Stimulated activated CD8-positive, alpha-beta memory T cell treated with anti-CD3 and anti-CD28 coated beads, Interleukin-12 subunit alpha, Interleukin-12 subunit beta, amount 100 ng/mL, for 1 hour (primary cell): Measurements from ENCODE around the gene SRP14.
A peak's percentile ranks its signal among the peaks of the same experiment; 100 is the strongest.
"Not testable (repeated sequence)": the region's sequence is repeated elsewhere in the genome, so short reads cannot be mapped to it uniquely, and the experiment has no call there.

Source experiments
- DNase-seq: peaks from one replicate; pipeline ENCODE4 v3.0.0-alpha.2; 2020; ENCODE audit warnings: low read depth

Gene SRP14

DNA sequence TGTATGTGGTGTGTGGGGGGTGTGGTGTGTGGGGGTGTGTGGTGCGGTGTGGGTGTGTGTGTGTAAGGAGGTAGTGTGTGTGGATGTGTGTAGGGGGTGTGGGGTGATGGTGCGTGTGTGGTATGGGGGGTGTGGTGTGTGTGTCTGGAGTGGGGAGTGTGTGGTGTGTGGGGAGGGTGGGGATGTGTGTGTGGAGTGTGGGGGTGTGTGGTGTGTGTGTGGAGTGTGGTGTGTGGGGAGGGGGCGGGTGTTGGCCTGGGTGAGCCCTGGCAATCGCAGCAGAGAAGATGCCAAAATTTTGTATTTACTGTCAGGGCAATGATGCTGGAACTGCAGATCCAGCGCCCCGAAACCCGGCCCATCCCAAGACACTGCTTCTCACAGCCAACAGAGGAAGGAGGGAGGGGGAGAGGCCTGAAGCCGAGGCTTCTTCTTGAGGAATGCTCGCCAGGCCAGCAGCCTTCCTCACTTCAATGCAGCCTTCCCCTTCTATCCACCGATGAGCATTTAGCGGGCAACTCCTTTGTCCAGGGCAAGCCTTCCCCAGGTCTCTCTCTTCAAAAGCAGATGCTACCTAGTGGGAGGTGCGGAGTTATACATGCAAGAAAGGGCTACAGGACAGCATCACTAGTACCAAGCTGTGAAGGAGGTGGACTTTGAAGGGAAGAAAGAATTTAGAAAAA lies 11.9 kb upstream of the SRP14 start:
- no peak for DNase-seq

DNA sequence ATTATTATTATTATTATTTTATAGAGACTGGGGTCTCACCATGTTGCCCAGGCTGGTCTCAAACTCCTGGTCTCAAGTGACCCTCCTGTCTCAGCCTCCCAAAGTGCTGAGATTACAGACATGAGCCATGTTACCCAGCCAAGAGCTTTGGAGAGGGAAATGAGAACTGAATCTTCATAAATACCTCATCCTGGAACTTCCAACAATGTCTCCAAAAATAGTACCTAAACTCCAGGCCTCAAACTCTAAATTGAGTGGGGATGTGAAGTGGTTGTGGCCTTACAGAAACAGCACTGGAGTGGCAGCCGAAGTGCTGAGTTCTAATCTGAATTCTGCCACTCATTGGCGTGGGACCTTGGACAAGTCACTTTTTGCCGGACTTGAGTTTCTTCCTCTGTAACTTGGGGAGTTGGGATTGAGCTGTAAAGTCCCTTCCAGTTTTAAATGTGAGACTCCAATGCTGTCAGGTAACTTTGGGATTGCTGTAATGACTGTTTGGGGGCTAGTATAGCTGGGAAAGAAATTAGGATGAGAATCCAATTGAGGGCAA lies 10.0 kb upstream of the SRP14 start:
- DNase-seq: no peak

DNA sequence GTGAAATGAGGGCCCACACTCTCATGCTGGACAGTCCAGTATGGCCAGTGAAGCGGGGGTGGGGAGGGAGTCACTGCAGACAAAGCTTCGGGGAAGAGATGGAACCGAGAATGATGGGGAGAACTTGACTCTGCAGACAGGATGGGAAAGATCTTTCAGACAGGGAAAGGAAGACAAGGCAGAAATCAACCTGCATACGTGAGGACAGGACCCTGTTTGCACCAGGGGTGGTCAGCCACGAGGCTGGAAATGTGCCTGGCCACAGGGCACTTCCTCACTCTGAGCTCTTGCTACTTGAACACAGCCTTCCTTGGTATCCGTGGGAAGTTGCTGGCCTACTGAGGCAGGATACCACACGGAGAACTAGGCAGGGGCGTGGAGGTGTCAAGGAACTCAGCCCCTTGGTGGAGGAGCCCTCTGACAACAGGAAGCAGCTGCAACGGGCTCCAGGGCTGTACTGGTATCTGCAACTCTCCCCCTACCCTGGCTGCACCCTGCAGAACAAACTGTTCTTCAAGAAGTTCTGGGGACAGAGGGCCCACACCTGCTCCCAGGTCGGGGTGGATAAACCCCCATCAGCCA lies 9.3 kb upstream of the SRP14 start:
- no peak for DNase-seq

DNA sequence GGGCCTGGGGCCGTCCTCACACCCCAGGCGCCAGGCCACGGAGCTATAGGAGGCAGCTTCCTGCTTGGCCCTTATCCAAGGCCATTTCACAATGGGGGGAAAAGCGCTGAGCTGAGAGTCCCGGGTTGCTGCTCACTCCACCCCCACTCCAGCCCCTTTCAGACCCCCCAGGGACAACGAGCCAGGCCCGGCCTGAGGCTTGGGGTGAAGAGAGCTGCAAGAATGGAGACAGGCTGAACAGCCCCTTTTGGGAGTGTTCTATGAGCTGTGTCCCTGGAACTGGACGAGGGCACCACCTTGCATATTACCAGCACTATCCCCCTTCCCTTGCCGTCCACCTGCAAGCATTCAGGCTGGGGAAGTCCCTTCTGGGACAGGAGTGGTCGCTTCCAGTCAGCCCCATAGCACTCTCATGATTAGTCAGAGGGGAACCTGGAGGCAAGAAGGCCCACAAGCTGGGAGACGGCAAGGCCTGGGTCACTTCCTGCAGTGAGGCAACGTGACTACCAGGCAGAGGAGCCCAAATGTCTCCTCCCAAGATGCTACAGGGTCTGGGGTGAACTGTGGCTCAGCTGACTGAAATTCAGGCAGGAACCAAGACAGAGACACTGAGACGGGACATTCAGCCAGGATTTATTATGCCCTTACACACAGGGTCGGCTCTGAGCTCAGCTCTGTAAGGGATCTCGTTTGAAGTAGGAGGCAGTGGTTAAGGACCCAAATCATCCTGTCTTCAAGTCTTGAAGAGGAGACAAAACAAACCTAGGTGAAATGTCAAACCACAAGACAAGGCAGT lies 8.6 kb upstream of the SRP14 start:
- no peak for DNase-seq

DNA sequence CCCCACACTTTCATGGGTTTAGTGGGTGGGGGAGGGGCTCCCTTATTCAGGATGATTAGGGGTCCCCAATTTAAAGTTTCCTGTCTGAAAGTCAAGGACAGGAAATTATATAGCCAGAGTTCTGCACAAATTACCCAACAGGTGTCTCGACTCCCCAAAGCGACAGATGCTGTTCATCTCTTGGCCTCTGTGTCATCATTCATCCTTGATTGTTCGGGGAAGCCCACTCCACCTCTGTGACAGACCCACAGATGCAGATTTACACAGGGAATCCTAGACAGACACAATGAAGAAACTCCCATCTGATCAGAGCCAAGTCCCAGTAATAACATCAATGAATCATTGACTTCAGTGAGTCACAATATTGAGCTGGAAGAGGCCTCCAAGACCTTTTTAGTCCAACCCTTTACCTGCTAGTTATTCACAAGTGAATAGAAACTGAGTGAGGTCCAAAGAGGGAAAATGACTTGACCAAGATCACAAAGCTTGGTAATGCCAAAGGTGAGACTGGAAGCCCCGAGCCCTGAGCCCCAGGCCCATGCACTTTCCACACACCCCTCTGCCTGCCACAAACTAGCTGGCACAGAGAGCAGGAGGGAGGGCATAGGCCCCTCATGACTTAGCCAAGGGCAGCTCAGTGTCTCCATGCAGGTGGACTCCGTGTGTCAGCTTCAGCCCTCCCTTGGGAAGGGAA lies 7.9 kb upstream of the SRP14 start:
- no peak for DNase-seq

DNA sequence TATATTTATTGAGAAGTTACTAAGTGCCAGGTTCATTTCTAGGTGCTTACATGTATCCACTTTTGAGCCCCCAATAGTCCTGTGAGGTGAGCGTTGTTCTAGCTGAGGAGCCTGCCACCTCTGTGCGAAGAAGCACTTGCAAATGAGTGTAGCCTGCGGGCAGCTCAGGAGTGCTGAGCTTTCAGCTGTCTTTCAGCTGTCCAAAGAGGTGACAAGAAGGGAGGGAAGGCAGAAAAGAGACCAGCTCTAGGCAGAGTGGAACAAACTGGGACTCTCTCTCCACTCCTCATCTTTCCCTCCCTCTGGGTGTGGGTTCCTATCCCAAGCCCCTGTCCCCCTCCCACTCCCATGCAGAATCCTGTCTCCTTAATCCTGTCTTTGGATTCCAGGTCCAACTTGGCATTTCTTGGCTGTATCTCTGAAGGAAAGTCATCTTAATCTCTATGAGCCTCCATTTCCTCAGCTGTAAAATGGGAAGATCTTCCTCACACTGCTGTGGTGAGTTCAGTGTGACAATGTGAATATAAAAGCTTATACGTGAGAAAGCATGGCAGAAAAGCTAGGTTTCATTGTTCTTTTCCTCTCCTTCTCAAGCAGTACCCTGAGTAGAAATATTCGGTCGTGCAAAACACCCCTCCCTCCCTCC lies 6.7 kb upstream of the SRP14 start:
- no peak for DNase-seq

DNA sequence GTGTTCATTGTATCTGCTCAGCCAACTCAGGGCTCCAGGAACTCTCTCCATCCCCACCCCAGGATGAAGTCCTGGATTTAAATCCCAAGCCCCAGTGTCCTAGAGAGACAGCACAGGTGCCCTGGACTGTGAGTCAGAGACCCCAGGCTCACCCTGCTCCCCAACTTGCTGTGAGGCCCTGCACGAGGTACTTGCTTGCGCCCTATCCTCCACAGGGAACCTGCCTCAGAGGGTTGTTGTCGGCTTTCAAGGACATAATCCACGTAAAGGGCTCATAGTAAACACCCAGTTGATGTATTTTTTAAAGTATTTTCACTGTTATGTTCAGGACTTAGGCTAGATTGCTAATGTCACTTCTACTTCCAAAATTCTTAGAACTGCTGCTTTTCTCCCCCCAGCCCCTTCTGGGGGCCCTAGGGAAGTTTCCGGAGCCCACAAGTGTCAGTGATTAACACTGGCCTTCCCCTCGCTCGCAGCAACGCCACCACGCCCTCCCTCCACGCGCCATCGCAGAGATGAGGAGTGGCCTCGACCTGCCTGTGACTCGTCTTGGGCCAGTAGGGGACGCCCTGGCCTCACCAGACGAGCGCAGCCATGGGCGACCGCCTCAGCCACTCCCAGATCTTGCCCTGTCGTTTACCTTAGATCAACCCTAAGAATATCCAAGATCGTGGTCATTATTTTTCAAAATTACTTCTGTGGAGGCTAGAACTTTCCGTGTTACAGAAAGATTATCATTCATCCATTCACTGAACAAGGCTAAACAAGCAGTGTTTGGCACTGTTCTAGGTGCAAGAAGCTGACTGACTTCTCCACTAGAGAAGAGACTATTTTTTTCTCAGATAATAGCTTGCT lies 6.0 kb upstream of the SRP14 start:
- DNase-seq: peak; percentile 63

DNA sequence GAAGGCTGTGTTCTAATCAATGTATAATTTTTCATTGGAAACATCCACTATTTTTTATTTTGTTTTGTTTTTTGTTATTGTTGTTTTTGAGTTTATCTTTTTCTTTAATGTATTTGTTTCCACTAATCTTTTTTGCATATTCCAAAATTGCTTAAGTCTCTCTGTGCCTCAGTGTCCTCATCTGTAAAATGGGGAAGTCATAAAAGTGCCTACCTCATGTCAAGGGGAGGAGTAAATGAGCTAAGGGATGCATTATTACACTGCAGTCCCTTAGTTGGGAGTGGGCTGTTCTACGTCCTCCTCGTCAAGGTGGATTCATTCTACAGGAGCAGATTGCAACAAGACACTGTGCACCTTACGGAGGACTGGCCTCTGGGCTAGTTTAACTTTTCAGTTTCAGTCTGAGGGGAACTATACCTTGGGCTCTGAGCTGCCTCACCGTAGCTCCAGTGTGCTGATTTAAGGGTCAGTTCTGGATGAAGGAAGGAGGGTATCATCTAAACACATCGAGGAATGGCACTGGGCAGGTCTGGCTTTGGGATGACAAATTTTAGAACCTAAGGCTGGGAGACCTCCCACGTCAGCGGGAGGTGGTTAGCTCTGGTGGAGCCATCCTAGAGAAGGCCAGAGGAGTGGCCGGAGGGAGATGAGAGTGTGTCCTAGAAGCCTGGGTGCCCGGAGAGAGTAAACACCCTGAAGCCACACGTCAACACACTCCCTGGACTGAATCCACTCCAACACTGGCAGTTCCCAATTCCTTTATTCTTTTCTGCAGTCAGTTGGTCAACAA lies 5.1 kb upstream of the SRP14 start:
- no peak for DNase-seq

DNA sequence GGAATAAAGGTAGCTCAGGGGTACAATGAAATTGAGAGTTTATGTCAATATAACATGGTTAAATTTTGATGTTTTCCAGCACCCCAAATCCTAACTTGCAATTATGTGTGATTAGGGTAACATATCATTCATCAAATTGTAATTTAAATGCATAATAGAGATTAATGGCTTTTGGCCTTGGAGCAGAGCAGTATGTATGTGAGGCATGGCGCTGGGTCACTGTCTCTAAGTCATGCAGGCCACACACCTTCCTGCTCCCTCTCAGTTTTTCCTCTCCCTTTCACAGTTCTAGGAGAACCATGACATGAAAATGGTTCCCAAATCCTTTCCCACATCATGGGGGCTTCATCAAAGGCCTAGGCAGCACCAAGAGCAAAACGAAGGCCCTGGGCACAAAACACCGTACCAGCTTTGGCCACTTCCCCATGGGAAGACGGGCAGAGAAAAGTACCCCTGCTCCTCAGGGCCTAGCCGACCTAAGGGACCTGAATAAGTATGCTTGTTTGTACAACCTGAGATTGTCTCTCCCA lies 3.9 kb upstream of the SRP14 start:
- DNase-seq: no peak

DNA sequence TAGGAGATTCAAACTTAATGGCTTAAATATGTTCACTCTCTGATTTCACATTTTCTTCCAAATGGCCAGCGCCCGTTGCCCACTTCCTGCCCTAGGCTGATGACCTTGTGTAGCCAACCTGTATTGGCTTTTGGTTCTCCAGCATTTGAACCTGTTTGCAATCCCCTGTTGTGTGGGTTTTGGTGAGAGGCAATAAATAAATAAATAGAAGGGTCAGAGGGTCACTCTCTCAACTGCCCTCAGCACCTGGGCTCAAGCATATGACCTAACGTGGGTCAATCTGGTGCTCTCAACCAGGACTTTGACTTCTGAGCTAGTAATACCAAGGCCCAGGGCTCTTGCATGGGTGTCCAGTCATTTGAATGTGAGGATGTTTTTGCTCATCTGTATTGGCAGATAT lies 1.8 kb upstream of the SRP14 start:
- DNase-seq: no peak

DNA sequence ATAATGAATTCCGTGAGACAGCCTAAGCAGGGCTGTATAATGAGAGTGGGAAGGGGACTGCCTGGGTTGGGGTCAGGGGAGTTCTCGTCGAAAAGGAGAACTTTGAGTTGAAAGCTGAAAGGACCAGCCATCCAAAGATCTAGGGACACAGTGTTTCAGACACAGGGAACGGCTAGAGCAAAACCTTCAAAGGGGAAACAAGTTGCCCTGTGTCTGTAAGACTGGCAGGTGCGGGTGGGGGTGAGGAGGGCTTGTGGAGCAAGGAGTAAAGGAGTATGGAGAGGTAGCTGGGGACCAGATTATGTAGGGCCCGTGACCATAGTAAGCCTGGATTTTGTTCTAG lies 1.3 kb upstream of the SRP14 start:
- no peak for DNase-seq

DNA sequence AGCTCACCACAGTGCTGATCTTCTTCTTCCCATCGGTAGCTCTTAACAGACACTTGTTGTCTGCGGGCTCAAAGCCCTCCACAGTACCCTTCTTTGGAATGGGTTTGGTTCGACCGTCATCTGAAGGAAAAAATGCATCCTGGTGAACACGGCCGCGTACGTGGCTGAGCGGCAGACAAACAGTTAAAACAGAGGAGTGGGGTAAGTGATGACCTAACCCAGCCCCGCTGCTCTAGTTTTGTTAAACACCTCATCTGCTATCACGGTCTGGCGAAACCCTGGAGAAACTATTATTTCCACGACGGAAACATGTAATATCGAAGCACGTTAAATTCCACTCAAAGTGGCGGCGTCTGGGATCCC lies 725 bp downstream of the SRP14 start:
- no peak for DNase-seq

DNA sequence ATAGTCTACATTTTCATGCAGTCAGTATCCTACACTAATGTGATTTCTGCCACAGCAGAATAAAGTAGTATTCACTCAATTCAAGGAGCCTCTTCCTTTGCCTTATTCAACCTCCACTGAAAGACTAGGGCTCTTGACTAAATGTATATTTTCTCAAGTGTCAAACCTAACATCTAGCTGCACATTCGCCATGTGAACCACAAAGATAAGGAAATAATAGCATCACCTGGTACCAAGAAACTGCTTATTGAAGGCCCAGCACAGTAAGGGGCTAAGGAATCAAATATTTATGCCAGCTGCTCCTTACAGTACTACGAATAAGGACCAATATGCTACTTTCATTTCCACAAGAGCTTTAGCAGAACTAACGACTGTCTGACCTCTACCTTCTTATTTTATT lies 1.3 kb downstream of the SRP14 start:
- DNase-seq: no peak

DNA sequence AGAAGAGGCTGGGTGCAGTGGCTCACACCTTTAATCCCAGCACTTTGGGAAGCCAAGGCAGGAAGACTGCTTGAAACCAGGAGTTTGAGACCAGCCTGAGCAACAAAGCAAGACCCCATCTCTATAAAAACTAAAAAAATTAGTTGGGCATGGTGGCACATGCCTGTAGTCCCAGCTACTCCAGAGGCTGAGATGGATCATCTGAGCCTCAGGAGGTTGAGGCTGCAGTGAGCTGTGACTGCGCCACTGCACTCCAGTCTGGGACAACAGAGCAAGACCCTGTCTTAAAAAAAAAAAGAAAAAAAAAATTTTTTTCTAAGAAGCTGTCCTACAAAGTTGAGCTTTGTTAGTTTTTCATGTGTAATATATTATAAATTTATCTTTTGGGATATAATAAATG lies 3.8 kb downstream of the SRP14 start:
- DNase-seq: not testable (repeated sequence)

DNA sequence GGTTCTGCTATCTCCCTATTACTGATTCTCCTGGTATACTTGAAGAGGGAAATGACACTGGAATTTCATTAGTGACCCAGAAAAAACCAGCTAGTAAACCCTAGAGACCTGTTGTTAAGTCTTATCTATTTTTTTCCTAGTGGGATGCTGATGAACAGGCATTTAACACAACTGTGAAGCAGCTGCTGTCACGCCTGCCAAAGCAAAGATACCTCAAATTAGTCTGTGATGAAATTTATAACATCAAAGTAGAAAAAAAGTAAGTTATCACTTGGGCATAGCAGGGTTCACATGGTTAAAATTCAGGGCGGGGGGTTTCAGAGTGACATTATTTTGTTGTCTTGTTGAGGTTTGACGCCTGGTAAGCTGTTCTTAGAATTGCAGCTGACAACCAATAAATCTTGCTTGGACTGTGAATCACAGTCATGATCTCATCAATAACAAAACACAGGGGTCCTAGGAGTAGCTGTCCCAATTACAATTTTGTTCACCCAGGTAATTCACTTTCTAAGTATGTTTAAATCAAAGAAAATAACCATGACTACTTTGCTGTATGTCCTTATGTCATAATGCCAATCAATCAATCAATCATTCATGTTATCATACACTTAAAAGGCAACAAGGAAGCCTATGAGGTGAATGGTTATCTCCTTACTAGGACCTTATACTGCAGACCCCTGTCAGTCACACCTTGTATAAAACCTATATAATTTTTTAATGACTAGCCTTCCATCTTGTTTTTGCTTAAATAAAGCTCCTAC lies 4.6 kb downstream of the SRP14 start:
- DNase-seq: no peak

DNA sequence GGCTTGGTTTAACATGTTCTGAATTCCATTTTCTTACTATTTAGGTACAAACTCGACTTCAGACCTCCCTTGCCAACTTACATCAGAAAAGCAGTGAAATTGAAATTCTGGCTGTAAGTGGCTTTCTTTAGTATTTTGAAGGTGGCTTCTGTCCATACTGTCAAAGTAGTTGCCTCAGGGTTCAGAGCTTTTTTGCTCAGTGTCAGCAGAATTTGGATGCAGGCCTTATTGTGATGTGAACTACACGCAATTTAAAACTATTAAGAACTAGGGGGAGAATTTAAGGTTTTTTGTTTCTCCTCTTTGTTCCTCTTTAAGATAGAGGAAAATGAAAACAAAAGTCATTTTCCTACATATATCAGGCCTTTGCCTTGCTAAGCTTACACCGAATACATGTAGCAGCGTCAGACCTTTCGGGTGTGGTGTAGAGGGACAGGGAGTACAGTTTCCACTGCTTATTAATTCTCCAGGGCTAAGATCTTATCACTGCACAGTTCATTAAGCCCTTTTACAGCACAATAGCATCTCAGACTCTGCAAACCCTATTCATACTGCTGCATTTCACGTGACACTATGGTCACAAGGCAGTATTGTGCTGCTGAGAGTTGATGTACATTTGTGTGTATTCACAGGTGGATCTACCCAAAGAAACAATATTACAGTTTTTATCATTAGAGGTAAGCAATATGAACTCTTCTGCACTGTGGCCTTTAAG lies 6.7 kb downstream of the SRP14 start:
- DNase-seq: no peak

DNA sequence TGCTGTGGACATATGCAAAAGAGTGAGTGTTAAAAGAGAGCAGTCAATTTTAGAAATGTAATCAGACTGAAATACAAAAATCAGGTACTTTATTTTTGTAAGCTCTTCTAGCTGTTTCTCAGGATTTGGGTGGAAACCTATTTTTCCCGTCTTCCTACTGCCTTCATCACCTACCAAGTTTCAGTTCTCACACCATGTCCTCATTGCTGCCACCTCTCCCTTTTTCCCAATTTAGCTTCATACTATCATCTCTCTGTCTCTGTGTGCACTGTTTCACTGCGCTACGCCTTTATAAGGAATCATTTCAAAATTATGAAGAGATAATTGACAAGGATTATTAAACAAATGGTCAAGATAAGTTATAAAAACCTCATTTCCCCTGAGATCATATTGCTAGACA lies 7.7 kb downstream of the SRP14 start:
- no peak for DNase-seq

DNA sequence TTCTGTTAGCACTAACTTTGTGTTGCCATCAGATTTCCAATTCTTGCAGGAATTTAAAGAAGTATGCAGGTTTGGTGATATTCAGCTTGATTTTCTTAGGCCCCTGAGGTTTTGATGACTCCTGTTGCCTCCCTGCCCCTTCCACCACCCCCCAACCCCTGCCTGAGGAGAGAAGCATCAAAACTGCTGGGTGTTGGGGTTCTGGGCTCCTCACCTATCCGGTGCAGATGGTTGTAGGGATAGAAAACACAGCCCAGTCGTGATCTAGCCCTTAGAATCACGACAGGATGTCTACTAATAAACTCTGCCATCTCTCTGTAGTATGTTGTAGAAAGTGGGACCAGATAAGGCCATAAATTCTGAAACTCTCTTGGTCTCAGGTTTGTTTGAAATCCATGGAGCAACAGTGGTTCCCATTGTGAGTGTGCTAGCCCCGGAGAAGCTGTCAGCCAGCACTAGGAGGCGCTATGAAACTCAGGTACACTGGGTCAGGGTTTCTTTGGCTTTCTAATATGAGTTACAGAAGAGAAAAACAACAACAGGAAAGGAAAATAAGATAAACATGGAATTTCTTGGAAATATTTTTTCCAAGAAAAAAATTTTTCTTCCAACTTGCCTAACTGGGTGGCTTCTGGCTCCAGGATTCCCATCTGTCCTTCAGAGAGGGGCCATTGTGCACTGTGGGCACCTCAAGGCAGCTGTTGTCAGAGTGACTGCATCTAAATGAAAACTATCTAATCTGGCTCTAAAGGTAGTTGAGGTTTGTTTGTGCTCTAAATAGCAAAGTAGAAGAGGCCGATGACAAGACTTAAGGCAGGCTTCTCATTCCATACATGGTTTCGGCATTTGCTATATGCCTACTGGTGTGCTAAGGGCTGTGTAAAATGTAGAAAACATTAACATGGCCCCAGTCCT lies 8.7 kb downstream of the SRP14 start:
- no peak for DNase-seq
